Endothelial cell of umbilical vein (primary cell): ENCODE results near the gene MTERF1. TPM values are rescaled to one million over a fixed set of nuclear protein-coding genes. Genes with fewer than 3 reads are reported as not detected.

Source experiments
- BruUV-seq: library from RNA; stranded (reverse); fragments of 400-500 nt; replicated peaks from 2 replicates; lab custom pipeline; 2021; lab: Mats Ljungman, UMichigan
- CTCF ChIA-PET: fragments of 300-600, 350-600 bp; sonication (Branson Sonifier 250); formaldehyde crosslinking; loops from one replicate; lab custom pipeline; 2021; ENCODE audit warnings: antibody characterized with exemption, inconsistent platforms; lab: Charles Lee
- POLR2A ChIA-PET: fragments of 300-600, 350-600 bp; sonication (Branson Sonifier 250); formaldehyde crosslinking; loops from one replicate; lab custom pipeline; 2021; ENCODE audit warnings: antibody characterized with exemption, inconsistent platforms; lab: Charles Lee
- DNase-seq: peaks from one replicate; pipeline ENCODE4 v3.0.0-alpha.2; 2011; ENCODE audit warnings: low read depth, low spot score
- FAIRE-seq: peaks from 2 replicates; lab custom pipeline; 2011; peaks lifted over from hg19 to GRCh38; lab: Jason Lieb, UNC
- H2AFZ ChIP-seq: 2 replicates; pipeline ENCODE4 v1.6.0; 2012; ENCODE audit warnings: low read depth, low read length, control low read depth, inconsistent platforms
- H3K27ac ChIP-seq: 2 replicates; pipeline ENCODE4 v1.5.1; 2011; ENCODE audit warnings: low read depth, mild to moderate bottlenecking, control low read depth, low read length, moderate library complexity; ENCODE audit not compliant: insufficient read depth
- H3K27me3 ChIP-seq, 2 experiments: 2 replicates each; pipeline versions ENCODE4 v1.6.0 to v1.6.1; 2011; ENCODE audit warnings: low read length in 2 of 2, mixed read lengths in 1 of 2; ENCODE audit not compliant: control insufficient read depth in 2 of 2, insufficient read depth in 2 of 2
- H3K36me3 ChIP-seq, 2 experiments: 2 replicates in 1 of 2; 3 replicates in 1 of 2; pipeline ENCODE4 v1.5.1; 2011; ENCODE audit warnings: low read length in 2 of 2, mild to moderate bottlenecking in 1 of 2, moderate library complexity in 1 of 2; ENCODE audit not compliant: control insufficient read depth in 2 of 2, insufficient read depth in 2 of 2; ENCODE audit errors: extremely low read depth in 1 of 2
- H3K4me1 ChIP-seq: 3 replicates; pipeline ENCODE4 v1.5.1; 2011; ENCODE audit warnings: mild to moderate bottlenecking, low read length; ENCODE audit not compliant: control insufficient read depth, insufficient read depth; ENCODE audit errors: extremely low read depth
- H3K4me2 ChIP-seq: 2 replicates; pipeline ENCODE4 v1.6.1; 2011; ENCODE audit warnings: low read length, control low read depth, mixed read lengths; ENCODE audit not compliant: insufficient read depth
- H3K4me3 ChIP-seq, 3 experiments: fragments of 200-600 bp in 1 of 3; sonication (generic), shearing (Covaris generic) in 1 of 3; replicated peaks in 1 of 3; 2 replicates each; pipeline ENCODE4 v1.5.1; 2011 to 2016; ENCODE audit warnings: control low read depth in 3 of 3, low read length in 3 of 3, mild to moderate bottlenecking in 2 of 3, inconsistent platforms in 1 of 3, low read depth in 1 of 3, moderate library complexity in 1 of 3; ENCODE audit not compliant: insufficient read depth in 1 of 3
- H3K79me2 ChIP-seq: 2 replicates; pipeline ENCODE4 v1.6.0; 2012; ENCODE audit warnings: low read length, inconsistent platforms; ENCODE audit not compliant: control insufficient read depth, insufficient read depth
- H3K9ac ChIP-seq: replicated peaks from 2 replicates; pipeline ENCODE3; 2011; ENCODE audit warnings: low read length, control low read depth; ENCODE audit not compliant: insufficient read depth; ENCODE audit errors: extremely low read depth
- H3K9me1 ChIP-seq: replicated peaks from 3 replicates; pipeline ENCODE4 v1.6.0; 2011; ENCODE audit warnings: mild to moderate bottlenecking, low read length; ENCODE audit not compliant: control insufficient read depth, insufficient read depth; ENCODE audit errors: extremely low read depth
- H3K9me3 ChIP-seq: replicated peaks from 2 replicates; pipeline ENCODE4 v1.5.1; 2012; ENCODE audit warnings: low read length, inconsistent platforms; ENCODE audit not compliant: control insufficient read depth, insufficient read depth
- H4K20me1 ChIP-seq: replicated peaks from 2 replicates; pipeline ENCODE3; 2011; ENCODE audit warnings: mild to moderate bottlenecking, low read length; ENCODE audit not compliant: control insufficient read depth, insufficient read depth; ENCODE audit errors: extremely low read depth
- CTCF ChIP-seq, 2 donors: IDR thresholded peaks; 1 replicate in 1 of 2; 2 replicates in 1 of 2; pipeline ENCODE4 v1.5.1; 2011; ENCODE audit warnings: low read length in 2 of 2, mild to moderate bottlenecking in 2 of 2, moderate library complexity in 2 of 2, control low read depth in 1 of 2, inconsistent platforms in 1 of 2, low read depth in 1 of 2; ENCODE audit not compliant: insufficient read depth in 1 of 2; ENCODE audit errors: extremely low read depth in 1 of 2
- EZH2 ChIP-seq: IDR thresholded peaks from 2 replicates; pipeline ENCODE4 v1.6.1; 2012; ENCODE audit warnings: borderline replicate concordance, low read depth, mild to moderate bottlenecking, moderate library complexity, low read length, inconsistent platforms; ENCODE audit not compliant: severe bottlenecking
- FOS ChIP-seq: IDR thresholded peaks from 2 replicates; pipeline ENCODE4 v1.6.1; 2011; ENCODE audit warnings: mild to moderate bottlenecking, low read length, moderate library complexity, borderline replicate concordance; ENCODE audit not compliant: insufficient read depth
- GATA2 ChIP-seq: IDR thresholded peaks from 2 replicates; pipeline ENCODE4 v1.7.0; 2011; ENCODE audit warnings: low read depth, mild to moderate bottlenecking, moderate library complexity, mixed read lengths, low read length; ENCODE audit not compliant: insufficient read length, insufficient read depth
- JUN ChIP-seq: IDR thresholded peaks from 2 replicates; pipeline ENCODE4 v1.6.1; 2011; ENCODE audit warnings: borderline replicate concordance, low read depth; ENCODE audit not compliant: insufficient read length, insufficient read depth
- MAX ChIP-seq: IDR thresholded peaks from 2 replicates; pipeline ENCODE4 v1.6.1; 2011; ENCODE audit not compliant: insufficient read depth, insufficient read length
- MYC ChIP-seq: IDR thresholded peaks from one replicate; pipeline ENCODE4 v1.6.1; 2011; ENCODE audit warnings: mild to moderate bottlenecking, low read depth, low read length
- POLR2A ChIP-seq: IDR thresholded peaks from 2 replicates; pipeline ENCODE4 v1.6.1; 2012; ENCODE audit warnings: low read depth, mild to moderate bottlenecking, control low read depth, low read length
- POLR2AphosphoS5 ChIP-seq: IDR thresholded peaks from 2 replicates; pipeline ENCODE4 v1.6.1; 2012; ENCODE audit warnings: low read depth, mild to moderate bottlenecking, control low read depth, low read length, moderate library complexity; ENCODE audit not compliant: insufficient read depth
- dilution Hi-C: fragments of 300-500 bp; cut with MboI; formaldehyde crosslinking; loops from one replicate; pipeline ENCODE4 v1.15.0; 2019; ENCODE audit warnings: low sequenced_read_pairs; ENCODE audit not compliant: extremely low pct_ligation_motif_present
- intact Hi-C: fragments of 100-400 bp; cut with micrococcal nuclease; formaldehyde crosslinking; loops from one replicate; pipeline ENCODE4 v1.10.0; 2022
- polyA plus RNA-seq, 4 experiments: library from polyadenylated mRNA; depleted of rRNA in 3 of 4; stranded (reverse) in 3 of 4; unstranded in 1 of 4; fragments of >200 nt; gene quantifications; 2 replicates each; pipeline versions ENCODE4 v1.2.1 to v1.2.3, GENCODE V29; 2011 to 2012; ENCODE audit warnings: missing spikeins in 1 of 4
- total RNA-seq: library from RNA; stranded (reverse); gene quantifications from 2 replicates; pipeline ENCODE4 v1.2.3, GENCODE V29; 2021

The MTERF1 gene
- total and polyA plus RNA-seq, 2 donors (not counting 3 experiments of a cell fraction or from before 2014, with no cell fraction given), result 3.1 to 10.2 TPM

GRCh38 chr7:91866599-91867148 is 13.8 kb downstream of the MTERF1 start:
- CTCF ChIA-PET, result interaction anchor here (0.8 to 3.7 kb wide), 5 partner anchors 11 to 37 kb away, joined by 3 to 19 read pairs (median 3); partner anchors contain the start of gene MTERF1
- no peak overlapping the region for H2AFZ ChIP-seq
- H3K4me1 ChIP-seq, result no peaks in the 10 kb centered on the region
- no peak overlapping the region for H3K4me2 ChIP-seq
- H3K9me3 ChIP-seq, result no peaks in the 10 kb centered on the region
- no peaks in the 10 kb centered on the region for H4K20me1 ChIP-seq
- H3K4me3 ChIP-seq, result no peak overlapping the region
- H3K9me1 ChIP-seq, result no peaks in the 10 kb centered on the region
- FAIRE-seq (no peak), DNase-seq (no peak)
- H3K79me2 ChIP-seq, result no peaks in the 10 kb centered on the region
- BruUV-seq, result no TSS peak
- POLR2A ChIA-PET, result no interaction called here
- H3K36me3 ChIP-seq, result no peaks in the 10 kb centered on the region
- no peak for TF ChIP-seq POLR2AphosphoS5
- no peak for TF ChIP-seq MYC
- TF ChIP-seq GATA2, result no peak
- no peak for TF ChIP-seq MAX
- no peak for TF ChIP-seq POLR2A
- no peak for TF ChIP-seq EZH2
- TF ChIP-seq CTCF (IDR thresholded peaks at IDR 0.05; ENCODE audit: extremely low read depth in 1 of 2, insufficient read depth in 1 of 2, low read depth in 1 of 2, low read length in 2 of 2), result no peak
- TF ChIP-seq FOS, result no peak
- TF ChIP-seq JUN, result no peak
- intact Hi-C loops, result no loop called here
- H3K27me3 ChIP-seq, result no peaks in the 10 kb centered on the region
- no peak overlapping the region for H3K9ac ChIP-seq
- H3K27ac ChIP-seq, result no peak overlapping the region
- dilution Hi-C loops, result no loop called here
